ENCODE measurements around the gene PACSIN3. TPM values are rescaled to one million over a fixed set of nuclear protein-coding genes. Genes with fewer than 3 reads are reported as not detected.

PACSIN3 gene
- total and polyA plus RNA-seq, 2 of the 13 experiments (the other 11 are each of a cell fraction or from before 2014, with no cell fraction given): 47.9 to 93.3 TPM

DNA sequence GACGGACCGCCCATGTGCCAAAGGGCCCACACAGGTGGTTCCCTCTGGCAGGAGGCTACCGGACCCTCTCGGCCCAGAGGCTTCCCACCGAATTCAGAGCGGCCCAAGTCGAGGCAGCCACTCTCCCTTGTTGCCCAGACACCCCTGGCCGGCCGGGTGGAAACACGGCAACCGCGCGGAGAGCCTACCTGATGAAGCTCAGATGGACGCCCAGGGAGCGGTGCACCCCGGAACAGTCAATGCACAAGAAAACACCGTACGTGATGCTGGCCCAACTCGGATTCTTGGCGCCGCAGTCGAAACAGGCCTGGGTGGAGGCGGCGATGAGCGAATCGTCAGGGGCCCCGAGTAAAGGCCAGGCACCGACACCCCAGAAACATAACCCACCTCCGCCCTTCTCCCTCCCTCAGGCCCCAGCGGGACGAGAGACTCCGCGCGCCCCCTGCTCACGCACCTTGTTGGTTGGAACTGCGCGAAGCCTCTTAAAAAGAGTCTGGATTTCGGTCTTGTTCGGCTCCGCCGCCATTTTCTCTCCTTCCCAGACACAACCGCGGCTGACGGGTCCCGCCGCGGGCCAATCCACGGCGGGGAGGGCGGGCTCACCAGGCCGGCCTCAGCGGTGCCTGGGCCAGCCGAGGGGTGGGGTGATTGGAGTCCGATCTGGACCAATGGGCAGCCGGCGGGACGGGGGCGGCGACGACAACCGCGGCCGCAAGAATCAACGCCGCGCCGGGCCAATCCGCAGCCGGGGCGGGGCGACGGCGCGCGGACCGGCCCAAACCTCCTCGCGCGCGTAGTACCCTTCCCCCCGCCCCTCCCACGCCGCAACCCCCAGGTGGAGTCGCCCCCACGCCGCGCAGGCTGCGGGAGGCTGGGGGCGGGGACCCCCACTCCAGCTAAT, 9.7 kb downstream of the PACSIN3 start, which contains the start of gene ARFGAP2 (continued):
- TF ChIP-seq ZNF484 (CRISPR knock-in tag; IDR thresholded peaks at IDR 0.05; ENCODE audit: borderline replicate concordance, low read depth): no peak; the same call in 1 of the 2 replicates
- TF ChIP-seq ZNF335 (CRISPR knock-in tag; IDR thresholded peaks at IDR 0.05): no peak
- no peak for TF ChIP-seq ZSCAN9 (CRISPR knock-in tag; IDR thresholded peaks at IDR 0.05; ENCODE audit: borderline replicate concordance)
- no peak for TF ChIP-seq SP1 (IDR thresholded peaks at IDR 0.05)
- peak; percentile 63 for TF ChIP-seq SP1 (CRISPR knock-in tag; IDR thresholded peaks at IDR 0.05)
- TF ChIP-seq ZNF552 (CRISPR knock-in tag; IDR thresholded peaks at IDR 0.05; ENCODE audit: borderline replicate concordance): no peak; the same call in 1 of the 2 replicates
- peak; percentile 36; the same call in 1 of the 2 replicates for TF ChIP-seq KDM3A (CRISPR knock-in tag; IDR thresholded peaks at IDR 0.05; ENCODE audit: low read depth)
- TF ChIP-seq ZNF17 (CRISPR knock-in tag; IDR thresholded peaks at IDR 0.05): no peak
- TF ChIP-seq ZNF577 (CRISPR knock-in tag; IDR thresholded peaks at IDR 0.05; ENCODE audit: borderline replicate concordance, low read depth): 0 out of 2 replicates have a peak, but pooled peaks have one; percentile 45
- peak; percentile 88 for TF ChIP-seq THAP11 (CRISPR knock-in tag; IDR thresholded peaks at IDR 0.05)
- peak; percentile 28; the same call in 1 of the 2 replicates for TF ChIP-seq SIN3A (IDR thresholded peaks at IDR 0.05; ENCODE audit: borderline replicate concordance, low read depth, low read length)
- no peak for TF ChIP-seq DBP (CRISPR knock-in tag; IDR thresholded peaks at IDR 0.05; ENCODE audit: not compliant biosample characterization)
- TF ChIP-seq, protein P1, sequence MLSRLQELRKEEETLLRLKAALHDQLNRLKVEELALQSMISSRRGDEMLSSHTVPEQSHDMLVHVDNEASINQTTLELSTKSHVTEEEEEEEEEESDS (CRISPR knock-in tag; IDR thresholded peaks at IDR 0.05; ENCODE audit: borderline replicate concordance): peak; percentile 46; the same call in 1 of the 2 replicates
- no peak for TF ChIP-seq ZNF407 (CRISPR knock-in tag; IDR thresholded peaks at IDR 0.05; ENCODE audit: not compliant biosample characterization)
- TF ChIP-seq SOX6 (IDR thresholded peaks at IDR 0.05): no peak
- TF ChIP-seq SOX6 (CRISPR knock-in tag; IDR thresholded peaks at IDR 0.05): peak; percentile 38; the same call in 1 of the 2 replicates
- TF ChIP-seq, protein P2, sequence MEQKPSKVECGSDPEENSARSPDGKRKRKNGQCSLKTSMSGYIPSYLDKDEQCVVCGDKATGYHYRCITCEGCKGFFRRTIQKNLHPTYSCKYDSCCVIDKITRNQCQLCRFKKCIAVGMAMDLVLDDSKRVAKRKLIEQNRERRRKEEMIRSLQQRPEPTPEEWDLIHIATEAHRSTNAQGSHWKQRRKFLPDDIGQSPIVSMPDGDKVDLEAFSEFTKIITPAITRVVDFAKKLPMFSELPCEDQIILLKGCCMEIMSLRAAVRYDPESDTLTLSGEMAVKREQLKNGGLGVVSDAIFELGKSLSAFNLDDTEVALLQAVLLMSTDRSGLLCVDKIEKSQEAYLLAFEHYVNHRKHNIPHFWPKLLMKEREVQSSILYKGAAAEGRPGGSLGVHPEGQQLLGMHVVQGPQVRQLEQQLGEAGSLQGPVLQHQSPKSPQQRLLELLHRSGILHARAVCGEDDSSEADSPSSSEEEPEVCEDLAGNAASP (CRISPR knock-in tag; IDR thresholded peaks at IDR 0.05; ENCODE audit: borderline replicate concordance): no peak
- 0 out of 2 replicates have a peak, but pooled peaks have one; percentile 42 for TF ChIP-seq KLF12 (CRISPR knock-in tag; IDR thresholded peaks at IDR 0.05; ENCODE audit: borderline replicate concordance)
- TF ChIP-seq ZNF34 (CRISPR knock-in tag; IDR thresholded peaks at IDR 0.05; ENCODE audit: borderline replicate concordance): peak; percentile 74; the same call in 1 of the 2 replicates
